Mesenchymal stem cell (in vitro differentiated cells and primary cell): Measurements from ENCODE around the gene DNAL1.
A peak's percentile ranks its signal among the peaks of the same experiment; 100 is the strongest.

ENCODE experiments used
- DNase-seq: peaks from one replicate; pipeline ENCODE4 v3.0.0-alpha.2; 2013
- H2AFZ ChIP-seq: one replicate; pipeline ENCODE4 v1.6.1; 2013; ENCODE audit warnings: low read depth, mild to moderate bottlenecking, control low read depth, inconsistent platforms, low read length, moderate library complexity
- H2AK5ac ChIP-seq: 2 replicates; pipeline ENCODE4 v1.6.1; 2013; ENCODE audit warnings: low read length, moderate library complexity, mild to moderate bottlenecking, inconsistent platforms; ENCODE audit not compliant: severe bottlenecking
- H2BK120ac ChIP-seq: one replicate; pipeline ENCODE4 v1.6.1; 2013; ENCODE audit warnings: low read depth, mild to moderate bottlenecking, inconsistent platforms, low read length, moderate library complexity
- H2BK12ac ChIP-seq, 2 experiments: one replicate each; pipeline ENCODE4 v1.6.1; 2013; ENCODE audit warnings: inconsistent platforms in 2 of 2, low read length in 2 of 2, mild to moderate bottlenecking in 2 of 2, moderate library complexity in 2 of 2, control low read depth in 1 of 2
- H2BK15ac ChIP-seq: one replicate; pipeline ENCODE4 v1.6.1; 2013; ENCODE audit warnings: mild to moderate bottlenecking, low read depth, inconsistent platforms; ENCODE audit not compliant: poor library complexity, severe bottlenecking
- H2BK5ac ChIP-seq: 2 replicates; pipeline ENCODE4 v1.6.1; 2013; ENCODE audit warnings: low read depth, mild to moderate bottlenecking, low read length, control low read depth, inconsistent platforms; ENCODE audit not compliant: poor library complexity, severe bottlenecking
- H3K14ac ChIP-seq, 2 experiments: one replicate each; pipeline ENCODE4 v1.6.1; 2013; ENCODE audit warnings: inconsistent platforms in 2 of 2, low read length in 2 of 2, control low read depth in 1 of 2, mild to moderate bottlenecking in 1 of 2, moderate library complexity in 1 of 2
- H3K18ac ChIP-seq, 2 experiments: one replicate each; pipeline ENCODE4 v1.6.1; 2013; ENCODE audit warnings: inconsistent platforms in 2 of 2, low read length in 2 of 2, control low read depth in 1 of 2, low read depth in 1 of 2, mild to moderate bottlenecking in 1 of 2
- H3K23ac ChIP-seq, 2 experiments: one replicate each; pipeline ENCODE4 v1.6.1; 2013; ENCODE audit warnings: inconsistent platforms in 2 of 2, low read length in 2 of 2, mild to moderate bottlenecking in 2 of 2, moderate library complexity in 2 of 2, control low read depth in 1 of 2
- H3K27ac ChIP-seq: 2 replicates; pipeline ENCODE4 v1.5.1; 2013; ENCODE audit warnings: mild to moderate bottlenecking, moderate library complexity, low read length, control low read depth, inconsistent platforms; ENCODE audit not compliant: poor library complexity, severe bottlenecking
- H3K27me3 ChIP-seq, 2 experiments: 2 replicates each; pipeline versions ENCODE4 v1.6.1 to v1.7.0; 2013; ENCODE audit warnings: low read length in 2 of 2, mild to moderate bottlenecking in 2 of 2, moderate library complexity in 2 of 2, control low read depth in 1 of 2, inconsistent platforms in 1 of 2; ENCODE audit not compliant: control insufficient read depth in 1 of 2, insufficient read depth in 1 of 2
- H3K36me3 ChIP-seq, 2 experiments: 2 replicates each; pipeline versions ENCODE4 v1.6.1 to v1.7.0; 2013; ENCODE audit warnings: low read length in 2 of 2, control low read depth in 1 of 2, inconsistent platforms in 1 of 2, low read depth in 1 of 2, mild to moderate bottlenecking in 1 of 2; ENCODE audit not compliant: insufficient read depth in 2 of 2, control insufficient read depth in 1 of 2
- H3K4ac ChIP-seq, 2 experiments: one replicate each; pipeline ENCODE4 v1.6.1; 2013; ENCODE audit warnings: inconsistent platforms in 2 of 2, low read length in 2 of 2, mild to moderate bottlenecking in 2 of 2, moderate library complexity in 2 of 2, control low read depth in 1 of 2, low read depth in 1 of 2
- H3K4me1 ChIP-seq: 2 replicates; pipeline ENCODE4 v1.6.1; 2013; ENCODE audit warnings: low read depth, low read length, control low read depth; ENCODE audit not compliant: control insufficient read depth, insufficient read depth
- H3K4me2 ChIP-seq: 2 replicates; pipeline ENCODE4 v1.6.1; 2013; ENCODE audit warnings: low read length, mild to moderate bottlenecking, inconsistent platforms; ENCODE audit not compliant: poor library complexity, severe bottlenecking
- H3K4me3 ChIP-seq, 2 experiments: 2 replicates each; pipeline versions ENCODE4 v1.5.1 to v1.7.0; 2013; ENCODE audit warnings: low read length in 2 of 2, mild to moderate bottlenecking in 2 of 2, control low read depth in 1 of 2, low read depth in 1 of 2; ENCODE audit not compliant: insufficient read depth in 1 of 2
- H3K79me1 ChIP-seq: replicated peaks from 2 replicates; pipeline ENCODE4 v1.6.1; 2013; ENCODE audit warnings: mild to moderate bottlenecking, control low read depth, low read length, inconsistent platforms; ENCODE audit not compliant: poor library complexity, severe bottlenecking
- H3K9ac ChIP-seq: 2 replicates; pipeline ENCODE4 v1.7.0; 2013; ENCODE audit warnings: mild to moderate bottlenecking, low read length, moderate library complexity
- H3K9me3 ChIP-seq: 2 replicates; pipeline ENCODE4 v1.7.0; 2013; ENCODE audit warnings: mild to moderate bottlenecking, low read length; ENCODE audit not compliant: control insufficient read depth
- H4K8ac ChIP-seq: one replicate; pipeline ENCODE4 v1.6.1; 2013; ENCODE audit warnings: inconsistent platforms, mild to moderate bottlenecking, low read length, moderate library complexity
- H4K91ac ChIP-seq: one replicate; pipeline ENCODE4 v1.6.1; 2013; ENCODE audit warnings: mild to moderate bottlenecking, low read length, inconsistent platforms
- whole genome bisulfite sequencing: methylation state at CpG from one replicate; pipeline ENCODE4 v1.1.7; 2013; ENCODE audit warnings: mixed read lengths; 5-methylcytosine and 5-hydroxymethylcytosine counted together

The DNAL1 gene

GRCh38 chr14:73725116-73726024 is 80.6 kb downstream of the DNAL1 start:
- Histone ChIP-seq H3K27me3 (no peaks in the 10 kb centered on the region), H3K14ac (no peak overlapping the region), H3K9me3 (no peaks in the 10 kb centered on the region), H3K4me1 (peaks cover 48% of the 10 kb centered on the region), H2AFZ (no peak overlapping the region), H3K36me3 (peaks cover 67 to 73% of the 10 kb centered on the region in 2 experiments), H2BK5ac (no peak overlapping the region), H3K18ac (peak overlapping the region; percentile 53 to 86), H3K4me3 (peak overlapping the region in 1 of 2 experiments; percentile 3), H4K8ac (peak overlapping the region; percentile 83), H2AK5ac (peak overlapping the region; percentile 84), H3K23ac (no peak overlapping the region), H3K9ac (peak overlapping the region; percentile 91), H3K4me2 (no peak overlapping the region), H2BK15ac (peak overlapping the region; percentile 44), H3K79me1 (peaks cover 37% of the 10 kb centered on the region), H4K91ac (peak overlapping the region; percentile 84), H2BK12ac (peak overlapping the region; percentile 72 to 94), H2BK120ac (peak overlapping the region; percentile 21), H3K4ac (peak overlapping the region; percentile 52 to 65), H3K27ac (peak overlapping the region; percentile 97)
- DNase-seq = peak; percentile 62
- WGBS = 79% methylated on average over 8 of the region's 8 CpGs

DNA sequence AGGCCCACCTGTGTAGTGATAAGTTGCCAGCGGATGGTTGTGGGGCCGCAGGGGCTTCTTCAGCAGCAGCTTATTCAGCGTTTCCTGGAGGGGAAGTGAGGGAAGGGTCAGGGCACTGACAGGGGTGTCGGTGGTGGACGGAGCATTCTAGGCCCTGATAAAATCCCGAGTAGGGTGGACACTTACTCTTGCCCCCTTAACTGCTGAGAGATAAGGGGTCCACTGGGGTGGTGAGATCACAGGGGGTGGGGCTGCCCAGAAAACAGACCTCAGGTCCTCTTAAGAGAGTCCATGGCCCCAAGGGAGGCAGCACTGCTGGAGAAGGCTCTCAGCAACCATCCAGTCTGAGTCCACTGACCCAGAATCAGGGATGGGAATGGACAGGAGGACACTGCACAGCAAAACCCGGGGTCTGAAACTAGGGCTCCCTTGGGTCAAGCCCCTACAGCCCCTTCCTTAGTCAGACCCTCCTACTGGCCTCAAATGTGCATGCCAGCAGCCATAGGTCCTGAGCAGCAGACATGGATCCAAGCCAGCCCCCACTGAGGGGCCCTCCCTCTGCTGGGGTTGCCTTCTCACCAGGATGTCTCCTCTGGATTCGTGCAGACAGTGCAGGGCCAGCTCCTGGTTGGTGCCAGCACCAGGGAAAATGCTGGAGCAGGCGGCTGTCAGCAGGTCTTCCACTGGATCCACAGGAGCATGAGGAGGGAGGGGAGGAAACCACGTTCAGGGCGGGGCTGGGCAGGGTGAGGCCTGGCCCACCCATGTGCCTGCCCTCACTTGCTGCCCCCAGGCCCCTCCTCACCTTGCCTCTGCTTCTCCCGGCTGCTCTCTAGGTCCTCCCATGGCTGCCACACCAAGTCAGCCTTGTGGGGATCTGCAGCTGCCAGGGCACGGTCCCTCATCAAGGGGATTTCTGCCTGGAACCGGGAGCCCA is 81.5 kb downstream of the DNAL1 start:
- H3K27me3 ChIP-seq = no peaks in the 10 kb centered on the region
- H2BK15ac ChIP-seq = peak overlapping the region; percentile 15
- H3K18ac ChIP-seq = peak overlapping the region; percentile 54 to 86
- H3K27ac ChIP-seq = peak overlapping the region; percentile 97
- peak overlapping the region; percentile 21 for H2BK120ac ChIP-seq
- peaks cover 45% of the 10 kb centered on the region for H3K4me1 ChIP-seq
- H3K79me1 ChIP-seq = peaks cover 32% of the 10 kb centered on the region
- peak overlapping the region in 1 of 2 experiments; percentile 75 for H3K23ac ChIP-seq
- H2AFZ ChIP-seq = no peak overlapping the region
- H3K9ac ChIP-seq = peak overlapping the region; percentile 91
- peak overlapping the region in 1 of 2 experiments; percentile 3 for H3K4me3 ChIP-seq
- no peak overlapping the region for H2BK5ac ChIP-seq
- peak overlapping the region in 1 of 2 experiments; percentile 44 for H3K14ac ChIP-seq
- peak overlapping the region; percentile 29 to 65 for H3K4ac ChIP-seq
- 76% methylated on average over 14 of the region's 14 CpGs for WGBS
- DNase-seq = no peak
- H4K91ac ChIP-seq = peak overlapping the region; percentile 67
- H3K4me2 ChIP-seq = no peak overlapping the region
- H2BK12ac ChIP-seq = peak overlapping the region; percentile 72 to 89
- peak overlapping the region; percentile 83 for H4K8ac ChIP-seq
- H2AK5ac ChIP-seq = peak overlapping the region; percentile 84
- H3K9me3 ChIP-seq = no peaks in the 10 kb centered on the region
- peaks cover 65 to 72% of the 10 kb centered on the region in 2 experiments for H3K36me3 ChIP-seq

GRCh38 chr14:73727166-73727565 is 82.4 kb downstream of the DNAL1 start:
- Histone ChIP-seq H3K79me1 (peaks cover 29% of the 10 kb centered on the region), H3K23ac (no peak overlapping the region), H3K27ac (peak overlapping the region; percentile 97), H3K4me2 (no peak overlapping the region), H2BK15ac (no peak overlapping the region), H3K9ac (peak overlapping the region; percentile 69), H3K14ac (no peak overlapping the region), H3K36me3 (peaks cover 62 to 72% of the 10 kb centered on the region in 2 experiments), H3K9me3 (no peaks in the 10 kb centered on the region), H2BK120ac (no peak overlapping the region), H4K8ac (no peak overlapping the region), H4K91ac (peak overlapping the region; percentile 30), H2BK12ac (peak overlapping the region; percentile 15 to 70), H3K4ac (peak overlapping the region in 1 of 2 experiments; percentile 20), H3K4me1 (peaks cover 44% of the 10 kb centered on the region), H3K4me3 (no peak overlapping the region), H3K27me3 (no peaks in the 10 kb centered on the region), H3K18ac (peak overlapping the region in 1 of 2 experiments; percentile 25), H2BK5ac (no peak overlapping the region), H2AK5ac (peak overlapping the region; percentile 79), H2AFZ (no peak overlapping the region)
- WGBS = 90% methylated on average over 7 of the region's 7 CpGs
- no peak for DNase-seq
